K562 (cell line): ENCODE measurements around the gene RDH11.

Source experiments
- IFI16 ChIP-seq: fragments of 250-450 bp; sonication (Bioruptor Pico); IDR thresholded peaks from 2 replicates; pipeline ENCODE4 v2.1.2; 2022; ENCODE audit warnings: mild to moderate bottlenecking, inconsistent platforms
- NCOA2 ChIP-seq, 2 experiments: fragments of 450-650 bp; IDR thresholded peaks; 2 replicates each; pipeline ENCODE4 v1.6.1; 2018; ENCODE audit warnings: mild to moderate bottlenecking in 2 of 2, moderate library complexity in 1 of 2; ENCODE audit not compliant: partially characterized antibody in 2 of 2
- NFIC ChIP-seq: fragments of 450-650 bp; IDR thresholded peaks from 2 replicates; pipeline ENCODE4 v1.6.1; 2017; ENCODE audit warnings: mild to moderate bottlenecking, inconsistent platforms
- ZFP30 ChIP-seq: fragments of 250-450 bp; sonication (Bioruptor Pico); IDR thresholded peaks from 2 replicates; pipeline ENCODE4 v1.8.0; 2022; ENCODE audit warnings: moderate library complexity, mild to moderate bottlenecking, inconsistent platforms, borderline replicate concordance
- ZKSCAN8 ChIP-seq: fragments of 200-800 bp; sonication (Bioruptor generic); IDR thresholded peaks from 2 replicates; pipeline ENCODE4 v1.6.1; 2016; ENCODE audit warnings: missing genetic modification characterization, missing compliant biosample characterization
- ZNF830 ChIP-seq: fragments of 250-450 bp; sonication (Bioruptor Pico); IDR thresholded peaks from 2 replicates; pipeline ENCODE4 v1.5.0; 2021; ENCODE audit warnings: mild to moderate bottlenecking

DNA sequence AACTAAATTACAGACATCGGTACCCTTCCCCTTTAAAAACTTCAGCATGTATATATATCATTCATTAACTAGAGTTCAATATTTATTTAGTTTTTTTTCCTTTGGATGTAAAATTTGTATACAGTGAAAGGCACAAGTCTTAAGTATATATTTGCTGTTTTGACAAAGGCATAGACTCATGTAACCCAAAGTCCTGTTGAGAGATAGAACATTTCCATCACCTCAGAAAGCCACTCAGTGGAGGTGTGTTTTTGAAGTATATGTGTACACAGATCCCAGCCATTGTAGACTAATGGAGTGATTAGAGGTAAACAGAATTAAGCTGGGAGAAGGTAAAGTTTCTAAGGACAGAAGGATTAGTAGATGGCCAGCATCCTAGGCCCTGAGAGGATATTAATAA, 21.5 kb upstream of the RDH11 start:
- TF ChIP-seq IFI16 (CRISPR knock-in tag), result no peak
- TF ChIP-seq ZFP30 (CRISPR knock-in tag), result no peak
- TF ChIP-seq ZKSCAN8, result no peak
- TF ChIP-seq NFIC, result no peak
- TF ChIP-seq ZNF830 (CRISPR knock-in tag), result no peak
- no peak for TF ChIP-seq NCOA2 (IDR thresholded peaks at IDR 0.05; ENCODE audit: partially characterized antibody in 2 of 2)
